CD4-positive, alpha-beta T cell treated with Interferon alpha-2 for 1 hour (primary cell): ENCODE results near the gene XBP1.
"Not testable (repeated sequence)": the region's sequence is repeated elsewhere in the genome, so short reads cannot be mapped to it uniquely, and the experiment has no call there.

ENCODE experiments used
- DNase-seq, 2 donors: peaks; one replicate each; pipeline ENCODE4 v3.0.0-alpha.2; 2020 to 2022

XBP1 gene

DNA sequence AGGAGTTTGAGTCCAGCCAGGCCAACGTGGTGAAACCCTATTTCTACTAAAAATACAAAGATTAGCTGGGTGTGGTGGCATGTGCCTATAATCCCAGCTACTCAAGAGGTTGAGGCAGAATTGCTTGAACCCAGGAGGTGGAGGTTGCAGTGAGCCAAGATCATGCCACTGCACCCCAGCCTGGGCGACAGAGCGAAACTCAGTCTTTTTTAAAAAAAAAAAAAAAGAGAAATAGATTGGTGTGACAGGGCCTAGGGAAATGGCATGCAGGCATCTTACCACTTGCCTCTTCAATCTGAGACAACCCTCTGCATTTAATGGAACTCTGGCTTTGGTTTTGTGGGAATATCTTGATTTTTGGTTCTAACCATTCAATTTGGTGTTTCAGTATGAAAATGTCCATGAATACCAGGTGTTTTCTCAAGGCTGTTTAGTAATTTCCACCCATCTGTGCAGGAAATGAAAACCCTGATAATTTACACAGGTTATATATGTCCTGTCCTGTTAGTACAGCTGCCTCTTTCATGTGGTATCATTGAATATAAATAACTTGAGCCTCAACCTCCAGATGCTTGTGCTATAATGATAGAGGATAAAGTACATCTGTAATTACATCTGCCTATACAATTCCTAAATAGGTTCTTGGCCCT lies 8.4 kb downstream of the XBP1 start:
- DNase-seq, result no peak

DNA sequence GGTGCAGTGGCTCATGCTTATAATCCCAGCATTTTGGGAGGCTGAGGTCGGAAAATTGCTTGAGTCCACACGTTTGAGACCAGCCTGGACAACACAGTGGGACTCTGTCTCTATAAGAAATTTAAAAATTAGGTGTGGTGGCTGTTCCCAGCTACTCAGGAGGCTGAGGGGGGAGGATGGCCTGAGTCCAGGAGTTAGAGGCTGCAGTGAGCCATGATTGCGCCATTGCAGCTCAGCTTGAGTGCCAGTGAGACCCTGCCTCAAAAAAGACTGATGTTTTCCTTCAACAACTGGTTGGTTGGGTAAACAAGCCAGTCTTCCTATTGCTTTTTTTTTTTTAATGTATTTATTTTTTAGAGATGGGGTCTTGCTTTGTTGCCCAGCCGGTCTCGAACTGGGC lies 9.2 kb downstream of the XBP1 start:
- DNase-seq, result no peak

DNA sequence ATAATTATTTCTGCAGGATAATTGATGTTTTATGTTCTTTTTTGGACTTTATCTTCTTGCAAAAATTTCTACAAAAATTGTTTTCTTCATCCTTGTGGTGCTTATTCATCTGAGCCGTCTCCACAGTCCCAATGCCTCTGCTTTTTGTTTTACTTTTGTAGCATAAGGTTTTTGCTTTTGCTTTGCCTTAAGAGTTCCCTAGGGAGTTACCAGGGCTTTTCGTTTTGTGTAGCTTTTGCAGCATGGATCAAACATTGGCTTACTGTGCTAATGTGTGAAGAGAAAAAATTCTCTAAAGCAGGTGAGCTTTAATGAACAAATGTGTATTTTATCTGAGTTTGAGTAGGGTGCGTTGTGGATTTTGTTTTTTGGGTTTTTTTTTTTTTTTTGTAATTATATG lies 11.8 kb downstream of the XBP1 start:
- no peak for DNase-seq

DNA sequence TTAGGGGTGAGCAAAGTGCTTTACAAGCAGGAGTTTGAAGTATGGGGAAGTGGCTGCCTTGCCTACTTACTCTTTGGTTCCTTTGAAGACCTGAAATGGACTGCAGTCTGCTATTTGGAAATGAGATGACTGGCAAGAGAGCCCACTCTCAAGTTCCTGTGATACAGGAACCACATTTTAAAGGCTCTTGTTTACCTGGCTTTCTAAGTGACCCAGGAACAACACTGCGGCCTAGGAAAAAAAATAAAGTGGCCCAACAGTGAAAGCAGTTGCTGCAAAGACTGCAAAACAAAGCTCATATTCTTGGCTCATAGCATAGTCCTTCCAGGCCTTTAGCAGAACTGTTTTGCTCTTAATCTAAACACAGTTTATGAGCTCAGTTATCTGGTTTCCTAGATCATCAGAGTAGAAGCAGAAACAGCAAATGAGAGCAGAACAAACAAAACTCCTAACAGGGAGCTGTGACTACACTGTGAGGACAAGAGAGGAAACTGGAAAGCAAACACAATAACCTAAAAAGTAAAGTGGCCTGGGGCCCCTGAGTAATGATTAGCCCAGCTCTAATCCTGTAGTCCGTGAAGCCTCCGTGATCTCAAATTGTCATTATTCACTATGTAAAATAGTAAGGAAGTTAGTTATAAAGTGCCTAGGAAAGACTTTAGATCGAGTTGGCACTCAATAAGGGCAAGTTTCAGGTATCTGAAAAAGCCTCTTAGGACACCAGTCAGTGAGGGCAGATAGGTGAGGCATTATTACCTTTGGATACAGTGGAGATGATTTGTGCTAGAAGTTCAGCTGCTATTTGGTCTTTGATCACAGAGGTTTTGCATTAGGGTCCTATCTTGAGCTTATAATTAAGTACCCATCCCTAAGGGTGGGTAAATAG lies 16.3 kb downstream of the XBP1 start:
- no peak for DNase-seq

DNA sequence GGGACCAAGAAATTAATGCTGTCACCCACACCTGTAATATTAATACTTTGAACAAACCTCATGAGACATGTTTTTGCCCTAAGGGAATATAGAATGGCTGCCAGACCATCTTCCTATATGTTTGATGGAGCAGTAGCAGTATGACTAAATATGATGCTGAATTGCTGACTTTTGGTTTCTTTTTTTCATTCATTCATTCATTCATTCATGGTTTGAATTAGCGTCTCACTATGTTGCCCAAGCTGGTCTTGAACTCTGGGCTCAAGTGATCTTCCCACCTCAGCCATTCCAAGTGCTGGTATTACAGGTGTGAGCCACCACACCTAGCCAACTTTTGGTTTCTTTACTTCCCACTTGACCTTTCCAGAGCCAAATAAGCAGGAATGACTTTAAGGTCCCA lies 20.1 kb downstream of the XBP1 start:
- DNase-seq, result no peak

DNA sequence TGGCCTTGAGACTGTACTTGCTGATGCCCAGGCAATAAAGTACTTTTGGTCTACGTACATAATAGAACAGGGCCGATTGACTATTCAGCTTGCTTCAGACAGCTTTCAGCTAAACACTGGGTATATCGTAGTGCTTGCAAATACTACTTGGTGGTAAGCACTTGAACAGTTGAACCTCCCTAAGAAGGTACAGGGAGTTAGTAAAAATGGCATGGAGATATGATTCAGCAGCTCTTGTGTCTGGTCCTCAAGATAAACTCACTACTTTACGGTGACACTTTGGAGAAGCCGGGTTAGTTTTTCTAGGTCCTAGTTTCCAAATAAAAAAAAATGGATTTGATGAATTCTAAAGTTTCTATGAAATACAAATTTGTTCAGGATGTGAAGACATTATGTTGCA lies 20.5 kb downstream of the XBP1 start:
- no peak for DNase-seq

DNA sequence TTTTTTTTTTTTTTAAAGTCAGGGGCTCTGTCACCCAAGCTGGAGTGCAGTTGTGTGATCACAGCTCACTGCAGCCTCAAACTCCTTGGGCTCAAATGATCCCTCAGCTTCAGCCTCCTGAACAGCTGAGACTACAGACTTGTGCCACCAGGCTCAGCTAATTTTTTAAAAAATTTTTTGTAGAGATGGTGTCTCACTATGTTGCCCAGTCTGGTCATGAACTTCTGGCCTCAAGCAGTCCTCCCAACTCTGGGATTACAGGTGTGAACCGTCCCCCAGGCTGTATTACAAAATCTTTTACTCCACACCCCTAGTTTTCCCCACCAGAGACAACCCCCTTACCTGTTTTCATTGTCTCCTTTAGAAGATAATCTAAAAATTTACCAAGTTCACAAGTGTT lies 26.0 kb downstream of the XBP1 start:
- DNase-seq, result no peak

DNA sequence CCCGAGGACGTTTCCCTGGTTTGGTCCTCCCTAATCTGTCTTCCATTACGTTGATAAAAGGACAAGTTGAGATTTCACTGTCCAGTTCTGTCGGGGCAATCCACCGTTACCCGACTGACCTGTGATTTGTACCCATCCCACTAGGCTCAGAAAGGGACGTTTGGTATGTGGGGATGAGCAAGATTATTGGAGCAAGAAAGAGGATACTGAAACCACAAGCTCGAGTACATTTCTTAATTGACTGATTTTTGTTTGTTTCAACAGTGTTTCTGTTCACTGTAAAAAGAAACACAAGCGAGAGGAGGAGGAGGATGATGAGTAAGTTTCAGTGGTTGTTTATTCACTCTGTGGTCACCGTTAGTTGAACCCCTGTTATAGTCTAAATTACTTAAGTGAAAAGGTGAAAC lies 26.9 kb downstream of the XBP1 start:
- DNase-seq, result peak in 1 of 2 donors; percentile 27

DNA sequence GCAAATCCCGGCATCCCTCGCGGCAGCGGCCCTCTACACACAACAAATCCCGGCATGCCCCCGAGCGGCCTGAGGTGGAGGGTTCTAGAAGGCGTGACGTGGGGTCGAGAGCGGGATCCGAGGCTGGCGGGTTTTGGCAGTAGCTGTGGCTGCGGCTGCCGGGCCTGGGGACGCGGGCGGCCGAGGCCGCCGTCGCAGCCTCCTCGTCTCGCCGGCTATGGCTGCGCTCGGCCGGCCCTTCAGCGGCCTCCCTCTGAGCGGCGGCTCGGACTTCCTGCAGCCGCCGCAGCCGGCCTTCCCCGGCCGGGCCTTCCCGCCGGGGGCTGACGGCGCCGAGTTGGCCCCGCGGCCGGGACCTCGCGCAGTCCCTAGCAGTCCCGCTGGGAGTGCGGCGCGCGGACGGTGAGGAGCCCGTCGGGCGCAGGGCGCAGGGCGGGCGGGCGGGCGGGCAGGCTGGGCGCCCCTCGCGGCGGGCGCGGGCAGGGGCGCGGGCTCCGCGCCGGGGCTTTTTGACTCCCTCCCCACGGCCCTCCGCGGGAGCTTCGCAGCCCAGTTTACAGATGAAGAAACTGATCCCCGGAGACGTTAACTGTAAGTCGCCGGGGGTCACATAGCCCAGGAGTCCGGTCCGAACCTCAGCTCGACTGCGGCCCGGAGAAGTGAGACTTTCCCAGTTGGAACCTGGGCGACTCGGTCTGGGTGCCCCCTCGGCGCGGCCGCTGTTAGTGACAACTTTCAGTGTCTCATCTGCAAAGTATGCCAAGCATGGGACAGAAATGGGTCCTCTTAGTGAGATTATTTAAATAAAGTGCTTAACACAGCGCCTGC lies 27.5 kb downstream of the XBP1 start, which contains the start of gene CCDC117:
TSS of gene CCDC117 (plus strand) at position 63 of the 828 bp plus-strand sequence. CDS start at position 218, 155 bp downstream.
- DNase-seq, result peak; percentile 94

DNA sequence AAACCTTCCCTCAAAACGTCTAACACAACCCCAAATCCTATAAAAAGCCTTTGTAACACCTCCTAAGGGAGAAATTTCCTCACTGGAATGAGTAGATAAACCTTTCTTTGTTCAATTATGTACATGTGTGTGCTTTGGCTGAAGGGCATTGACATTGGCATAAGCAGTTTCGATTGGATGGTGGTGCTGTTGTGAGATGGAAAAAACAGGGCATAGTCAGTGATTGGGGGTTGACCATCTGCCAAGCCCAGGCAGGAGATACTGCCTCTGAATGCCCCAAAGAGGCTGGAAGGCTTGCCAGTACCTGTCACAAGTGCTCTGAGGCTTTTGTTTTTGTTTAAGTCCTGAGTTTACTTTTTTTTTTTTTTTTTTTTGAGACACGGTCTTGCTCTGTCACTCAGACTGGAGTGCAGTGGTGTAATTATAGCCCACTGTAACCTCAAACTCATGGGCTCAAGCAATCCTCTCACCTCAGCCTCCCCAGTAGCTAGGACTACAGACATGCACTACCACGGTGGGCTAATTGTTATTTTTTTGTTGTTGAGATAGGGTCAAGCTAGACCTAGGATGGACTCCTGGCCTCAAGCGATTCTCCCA lies 29.1 kb downstream of the XBP1 start:
- no peak for DNase-seq

DNA sequence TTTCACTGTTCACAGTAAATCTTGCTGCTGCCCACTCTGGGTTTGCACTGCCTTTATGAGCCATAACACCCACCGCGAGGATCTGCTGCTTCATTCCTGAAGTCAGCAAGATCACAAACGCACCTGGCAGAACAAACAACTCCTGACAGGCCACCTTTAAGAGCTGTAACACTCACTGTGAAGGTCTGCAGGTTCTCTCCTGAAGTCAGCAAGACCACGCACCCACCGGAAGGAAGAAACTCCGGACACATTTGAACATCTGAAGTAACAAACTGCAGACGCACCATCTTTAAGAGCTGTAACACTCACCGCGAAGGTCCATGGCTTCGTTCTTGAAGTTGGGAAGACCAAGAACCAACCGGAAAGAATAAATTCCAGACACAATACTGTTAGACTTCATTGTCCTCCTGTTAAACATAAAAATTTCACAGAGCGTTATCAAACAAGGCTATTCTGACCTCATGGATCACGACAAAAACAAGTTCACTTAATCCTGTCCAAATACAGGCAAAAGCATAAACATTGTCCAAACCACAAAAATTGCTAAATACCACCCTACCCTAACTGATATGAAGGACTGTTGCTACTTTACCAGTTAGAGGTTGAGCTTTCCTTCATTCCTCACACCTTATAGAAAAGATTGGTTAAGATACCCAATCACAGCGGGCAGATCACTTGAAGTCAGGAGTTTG lies 30.8 kb downstream of the XBP1 start:
- no peak for DNase-seq

DNA sequence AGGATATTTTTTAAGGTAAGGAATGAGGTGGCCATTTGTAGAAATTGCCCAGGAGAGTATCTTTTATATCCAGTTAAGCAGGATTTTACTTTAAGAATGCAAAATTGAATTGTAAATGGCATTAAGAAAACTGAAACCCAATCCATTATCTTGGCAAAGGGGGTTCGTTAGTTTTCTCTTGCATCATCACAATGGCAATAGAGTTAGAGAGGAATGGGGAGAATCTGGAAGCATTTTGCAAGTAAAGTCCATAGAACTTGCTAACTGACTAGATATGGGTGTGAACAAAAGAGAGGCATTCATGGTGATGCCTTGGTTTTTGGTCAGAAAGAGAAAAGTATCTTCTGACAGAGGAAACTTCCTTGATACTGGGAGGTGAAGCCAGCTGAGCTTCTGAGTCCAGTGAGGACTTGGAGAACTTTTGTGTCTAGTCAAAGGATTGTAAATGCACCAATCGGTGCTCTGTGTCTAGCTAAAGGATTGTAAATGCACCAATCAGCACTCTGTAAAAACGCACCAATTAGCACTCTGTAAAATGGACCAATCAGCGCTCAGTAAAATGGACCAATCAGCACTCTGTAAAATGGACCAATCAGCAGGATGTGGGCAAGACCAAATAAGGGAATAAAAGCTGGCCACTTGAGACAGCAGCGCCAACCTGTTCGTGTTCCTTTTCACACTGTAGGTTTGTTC lies 31.5 kb downstream of the XBP1 start:
- DNase-seq, result peak in 1 of 2 donors; percentile 26

DNA sequence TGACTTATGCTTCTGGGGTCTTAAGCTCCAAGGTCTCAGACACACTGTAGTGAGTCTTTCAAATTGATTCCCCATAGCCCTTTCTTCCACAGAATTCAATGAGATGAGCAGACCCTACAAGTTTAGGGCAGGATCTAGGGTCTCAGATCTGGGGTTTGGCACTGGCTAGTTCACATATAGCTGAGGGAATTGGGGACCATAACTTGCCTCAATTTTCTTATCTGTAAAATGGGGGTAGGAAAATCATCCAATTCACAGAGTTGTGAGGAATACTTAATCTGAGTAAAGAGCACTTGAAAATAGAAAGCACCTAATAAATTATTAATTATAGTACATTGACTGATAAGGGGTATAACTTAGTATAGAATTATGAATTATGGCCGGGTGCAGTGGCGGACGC lies 33.7 kb downstream of the XBP1 start:
- no peak for DNase-seq

DNA sequence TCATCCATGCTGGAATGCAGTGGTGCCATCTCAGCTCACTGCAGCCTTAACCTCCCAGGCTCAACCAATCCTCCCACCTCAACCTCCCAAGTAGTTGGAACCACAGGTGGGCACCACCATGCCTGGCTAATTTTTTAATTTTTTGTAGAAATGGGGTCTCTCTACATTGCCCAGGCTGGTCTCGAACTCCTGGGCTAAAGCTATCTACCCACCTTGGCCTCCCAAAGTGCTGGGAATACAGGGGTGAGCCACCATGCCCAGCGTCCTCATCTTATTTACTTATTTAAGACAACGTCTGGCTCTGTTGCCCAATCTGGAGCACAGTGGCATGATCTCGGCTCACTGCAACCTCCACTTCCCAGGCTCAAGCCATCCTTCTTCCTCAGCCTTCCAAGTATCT lies 38.4 kb downstream of the XBP1 start:
- DNase-seq, result not testable (repeated sequence)

DNA sequence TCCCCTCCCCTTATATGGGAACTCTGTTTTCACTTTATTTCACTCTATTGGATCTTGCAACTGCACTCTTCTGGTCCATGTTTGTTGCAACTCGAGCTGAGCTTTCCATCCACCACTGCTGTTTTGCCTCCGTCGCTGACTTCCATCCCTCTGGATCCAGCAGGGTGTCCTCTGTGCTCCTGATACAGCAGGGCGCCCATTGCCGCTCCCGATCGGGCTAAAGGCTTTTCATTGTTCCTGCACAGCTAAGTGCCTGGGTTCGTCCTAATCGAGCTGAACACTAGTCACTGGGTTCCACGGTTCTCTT lies 39.0 kb downstream of the XBP1 start:
- no peak for DNase-seq

DNA sequence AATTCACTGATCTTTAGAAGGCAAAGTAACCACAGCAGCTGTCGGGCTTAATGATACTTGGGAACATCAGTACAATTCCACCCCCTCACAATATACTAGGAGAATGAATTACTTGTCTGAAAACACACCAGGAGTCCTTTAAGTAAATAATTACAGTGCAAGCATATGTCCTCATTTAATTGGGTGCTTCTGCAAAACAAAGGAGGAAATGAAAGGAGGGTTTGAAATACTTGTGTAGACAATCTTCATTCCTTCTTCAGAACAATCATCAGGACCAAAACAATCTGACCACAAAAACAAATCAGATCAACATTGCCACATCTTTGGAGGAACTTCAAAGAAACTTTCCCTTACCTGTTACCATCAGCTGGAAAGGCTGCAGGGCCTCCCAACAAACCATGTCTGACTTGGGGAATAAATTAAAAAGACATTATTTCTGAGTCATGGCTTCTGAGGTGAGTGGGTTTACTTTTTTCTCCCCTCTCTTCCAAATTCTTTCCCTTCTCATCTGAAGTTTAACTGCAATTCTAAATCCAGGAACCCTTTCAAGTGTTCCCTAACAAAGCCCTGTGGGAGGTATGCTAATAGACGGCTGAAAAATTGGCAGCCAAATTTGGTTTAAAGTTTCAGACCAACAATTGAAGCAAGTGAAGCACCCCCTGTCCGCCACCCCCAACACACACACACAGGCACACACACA lies 40.4 kb downstream of the XBP1 start:
- DNase-seq, result no peak

DNA sequence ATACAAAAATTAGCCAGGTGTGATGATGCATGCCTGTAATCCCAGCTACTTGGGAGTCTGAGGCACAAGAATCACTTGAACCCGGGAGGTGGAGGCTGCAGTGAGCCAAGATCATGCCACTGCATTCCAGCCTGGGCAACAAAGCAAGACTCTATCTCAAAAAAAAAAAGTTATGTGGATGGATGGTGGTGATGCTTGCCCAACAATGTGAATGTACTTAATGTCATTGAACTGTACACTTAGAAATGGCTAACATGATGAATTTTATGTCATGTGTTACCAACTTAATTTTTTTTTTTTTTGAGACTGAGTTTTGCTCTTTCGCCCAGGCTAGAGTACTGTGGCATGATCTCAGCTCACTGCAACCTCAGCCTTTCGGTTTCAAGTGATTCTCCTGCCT lies 45.9 kb downstream of the XBP1 start:
- DNase-seq, result not testable (repeated sequence)

DNA sequence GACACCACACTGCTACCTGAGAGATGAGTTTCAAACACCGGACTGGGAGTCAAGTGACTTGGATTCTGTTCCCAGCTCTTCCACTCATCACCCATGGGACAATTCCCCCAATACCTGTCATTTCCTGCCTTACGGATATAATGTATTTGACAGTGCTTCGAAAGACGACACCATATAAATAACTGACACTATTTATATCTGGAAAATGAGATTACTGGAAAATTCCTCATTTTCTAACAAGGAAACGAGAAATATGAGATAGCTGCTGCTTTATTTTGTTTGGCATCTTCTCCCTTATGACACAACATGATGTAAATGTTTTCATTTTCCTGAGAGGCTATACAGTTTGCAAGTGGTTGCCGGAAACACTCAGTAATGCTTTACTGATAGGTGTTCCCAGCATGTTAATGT lies 49.9 kb downstream of the XBP1 start:
- DNase-seq, result no peak
